Parathyroid adenoma (tissue), 2 donors: ENCODE data around the gene CPNE4.

Experiments used
- H2AFZ ChIP-seq: fragments of 300-600 bp; sonication (generic); one replicate; pipeline ENCODE4 v1.7.0; 2017; ENCODE audit warnings: antibody characterized with exemption, mild to moderate bottlenecking
- H3K27ac ChIP-seq: fragments of 300-600 bp; sonication (generic); one replicate; pipeline ENCODE4 v1.7.0; 2017
- H3K27me3 ChIP-seq: fragments of 300-600 bp; sonication (generic); one replicate; pipeline ENCODE4 v1.7.0; 2017; ENCODE audit warnings: low read length; ENCODE audit not compliant: control insufficient read depth, insufficient read depth
- H3K36me3 ChIP-seq: fragments of 300-600 bp; sonication (generic); one replicate; pipeline ENCODE4 v1.7.0; 2017; ENCODE audit warnings: low read length; ENCODE audit not compliant: control insufficient read depth, insufficient read depth
- H3K4me1 ChIP-seq: fragments of 300-600 bp; sonication (generic); one replicate; pipeline ENCODE4 v1.7.0; 2017; ENCODE audit warnings: control low read depth
- H3K4me2 ChIP-seq: fragments of 300-600 bp; sonication (generic); one replicate; pipeline ENCODE4 v1.7.0; 2017; ENCODE audit warnings: low read length
- H3K4me3 ChIP-seq: fragments of 300-600 bp; sonication (generic); one replicate; pipeline ENCODE4 v1.7.0; 2017; ENCODE audit warnings: low read depth, low read length
- H3K79me2 ChIP-seq: fragments of 300-600 bp; sonication (generic); one replicate; pipeline ENCODE4 v1.7.0; 2017; ENCODE audit warnings: control low read depth
- H3K9ac ChIP-seq: fragments of 300-600 bp; sonication (generic); one replicate; pipeline ENCODE4 v1.7.0; 2017; ENCODE audit warnings: mild to moderate bottlenecking
- H3K9me3 ChIP-seq: fragments of 300-600 bp; sonication (generic); one replicate; pipeline ENCODE4 v1.7.0; 2017; ENCODE audit warnings: low read length; ENCODE audit not compliant: control insufficient read depth
- CTCF ChIP-seq: fragments of 300-600 bp; sonication (generic); IDR thresholded peaks from one replicate; pipeline ENCODE4 v1.7.0; 2017; ENCODE audit warnings: antibody characterized with exemption, mild to moderate bottlenecking
- donor health status: primary hyperparathyroidism.

Gene CPNE4

GRCh38 chr3:132073771-132074170 lies 39.0 kb upstream of the CPNE4 start:
- Histone ChIP-seq H3K9me3 (no peaks in the 10 kb centered on the region), H3K27ac (no peak overlapping the region), H2AFZ (no peak overlapping the region), H3K36me3 (no peaks in the 10 kb centered on the region), H3K27me3 (no peaks in the 10 kb centered on the region), H3K4me2 (no peak overlapping the region), H3K4me3 (no peak overlapping the region), H3K79me2 (no peaks in the 10 kb centered on the region), H3K9ac (no peak overlapping the region), H3K4me1 (no peaks in the 10 kb centered on the region)
- no peak for TF ChIP-seq CTCF

- Histone ChIP-seq H3K9ac (no peak overlapping the region), H3K4me3 (no peak overlapping the region), H3K9me3 (no peaks in the 10 kb centered on the region), H3K4me1 (no peaks in the 10 kb centered on the region), H3K79me2 (no peaks in the 10 kb centered on the region), H3K27me3 (no peaks in the 10 kb centered on the region), H2AFZ (no peak overlapping the region), H3K36me3 (no peaks in the 10 kb centered on the region), H3K4me2 (no peak overlapping the region), H3K27ac (no peak overlapping the region)
- no peak for TF ChIP-seq CTCF
Observed at GRCh38 chr3:132071043-132071442, 36.2 kb upstream of the CPNE4 start.

- H3K36me3 ChIP-seq: no peaks in the 10 kb centered on the region
- H3K9me3 ChIP-seq: no peaks in the 10 kb centered on the region
- no peak overlapping the region for H3K4me3 ChIP-seq
- H3K27ac ChIP-seq: no peak overlapping the region
- H2AFZ ChIP-seq: no peak overlapping the region
- H3K27me3 ChIP-seq: no peaks in the 10 kb centered on the region
- TF ChIP-seq CTCF: no peak
- H3K79me2 ChIP-seq: no peaks in the 10 kb centered on the region
- no peaks in the 10 kb centered on the region for H3K4me1 ChIP-seq
- no peak overlapping the region for H3K9ac ChIP-seq
- no peak overlapping the region for H3K4me2 ChIP-seq
Observed at GRCh38 chr3:132064114-132064513, 29.3 kb upstream of the CPNE4 start.

- Histone ChIP-seq H3K9ac (no peak overlapping the region), H3K27ac (no peak overlapping the region), H3K4me2 (no peak overlapping the region), H3K27me3 (no peaks in the 10 kb centered on the region), H3K4me1 (no peaks in the 10 kb centered on the region), H3K4me3 (no peak overlapping the region), H3K36me3 (no peaks in the 10 kb centered on the region), H3K9me3 (no peaks in the 10 kb centered on the region), H3K79me2 (no peaks in the 10 kb centered on the region), H2AFZ (no peak overlapping the region)
- TF ChIP-seq CTCF: no peak
Observed at GRCh38 chr3:132062535-132062934, 27.7 kb upstream of the CPNE4 start.

- TF ChIP-seq CTCF: no peak
- no peak overlapping the region for H2AFZ ChIP-seq
- H3K27ac ChIP-seq: no peak overlapping the region
- H3K36me3 ChIP-seq: no peaks in the 10 kb centered on the region
- no peak overlapping the region for H3K4me3 ChIP-seq
- no peaks in the 10 kb centered on the region for H3K79me2 ChIP-seq
- H3K9me3 ChIP-seq: no peaks in the 10 kb centered on the region
- no peak overlapping the region for H3K4me2 ChIP-seq
- no peaks in the 10 kb centered on the region for H3K4me1 ChIP-seq
- H3K9ac ChIP-seq: no peak overlapping the region
- no peaks in the 10 kb centered on the region for H3K27me3 ChIP-seq
Observed at GRCh38 chr3:132055872-132056271, 21.1 kb upstream of the CPNE4 start.
